GM19328 (cell line): ENCODE data around the gene PPP4R1.
"Not testable (repeated sequence)": the region's sequence is repeated elsewhere in the genome, so short reads cannot be mapped to it uniquely, and the experiment has no call there.

Experiments used
- ATAC-seq: cut with Tn5 transposase; IDR thresholded peaks from one replicate; pipeline ENCODE4 v1.9.1; 2021; ENCODE audit warnings: mild to moderate bottlenecking, moderate library complexity; ENCODE audit not compliant: unreplicated experiment

PPP4R1 gene

GRCh38 chr18:9629709-9630108, 15.3 kb upstream of the PPP4R1 start:
- ATAC-seq = no peak

- no peak for ATAC-seq
These were observed 14.6 kb upstream of the PPP4R1 start for GRCh38 chr18:9628984-9629383.

- no peak for ATAC-seq
These were observed 13.3 kb upstream of the PPP4R1 start for GRCh38 chr18:9627642-9628041.

GRCh38 chr18:9619990-9620389, 5.6 kb upstream of the PPP4R1 start:
- no peak for ATAC-seq

- ATAC-seq = no peak
These were observed 5.2 kb upstream of the PPP4R1 start for GRCh38 chr18:9619545-9619944.

GRCh38 chr18:9619056-9619455, 4.7 kb upstream of the PPP4R1 start:
- no peak for ATAC-seq

GRCh38 chr18:9617006-9617542, 2.7 kb upstream of the PPP4R1 start:
- no peak for ATAC-seq

GRCh38 chr18:9616049-9616448, 1.7 kb upstream of the PPP4R1 start:
- ATAC-seq = no peak

- ATAC-seq = no peak
These were observed 980 bp upstream of the PPP4R1 start for GRCh38 chr18:9615280-9615797.

GRCh38 chr18:9613550-9614400, 584 bp downstream of the PPP4R1 start:
- peak; percentile 32 for ATAC-seq

- no peak for ATAC-seq
These were observed 1.4 kb downstream of the PPP4R1 start for GRCh38 chr18:9612977-9613376.

GRCh38 chr18:9612215-9612830, 2.0 kb downstream of the PPP4R1 start:
- no peak for ATAC-seq

- ATAC-seq = no peak
These were observed 5.2 kb downstream of the PPP4R1 start for GRCh38 chr18:9609190-9609589.

GRCh38 chr18:9608728-9609127, 5.6 kb downstream of the PPP4R1 start:
- no peak for ATAC-seq

- no peak for ATAC-seq
These were observed 6.1 kb downstream of the PPP4R1 start for GRCh38 chr18:9608298-9608697.

GRCh38 chr18:9607111-9607510, 7.2 kb downstream of the PPP4R1 start:
- ATAC-seq = not testable (repeated sequence)

GRCh38 chr18:9606039-9606438, 8.3 kb downstream of the PPP4R1 start:
- ATAC-seq = no peak

GRCh38 chr18:9604348-9604747, 10.0 kb downstream of the PPP4R1 start:
- no peak for ATAC-seq

GRCh38 chr18:9599328-9599727, 15.0 kb downstream of the PPP4R1 start:
- no peak for ATAC-seq

- ATAC-seq = no peak
These were observed 16.8 kb downstream of the PPP4R1 start for GRCh38 chr18:9597609-9598008.

GRCh38 chr18:9596843-9597526, 17.4 kb downstream of the PPP4R1 start:
- ATAC-seq = no peak
